ENCODE measurements around the gene HSPA12B.

GRCh38 chr20:3698591-3699001 is 33.9 kb upstream of the HSPA12B start:
- TF ChIP-seq CTCF (conservative IDR thresholded peaks at IDR 0.05; ENCODE audit: low read depth, low read length) (no peak), EZH2 (IDR thresholded peaks at IDR 0.05; ENCODE audit: borderline replicate concordance, low read depth, low read length, poor library complexity, severe bottlenecking) (no peak)

Data from A673 (cell line).